Stimulated activated CD4-positive, alpha-beta T cell treated with anti-CD3 and anti-CD28 coated beads, Interleukin-1b, Interleukin-23, amount 100 ng/mL, for 24 hours (primary cell): ENCODE results near the gene TMPRSS6.
A peak's percentile ranks its signal among the peaks of the same experiment; 100 is the strongest.

Source experiments
- DNase-seq, 4 experiments: peaks; one replicate each; pipeline ENCODE4 v3.0.0-alpha.2; 2020; ENCODE audit warnings: low read depth in 4 of 4, low spot score in 1 of 4

The TMPRSS6 gene

GRCh38 chr22:37140686-37141323 lies 31.3 kb upstream of the TMPRSS6 start:
- no peak for DNase-seq

- no peak for DNase-seq
Observed at GRCh38 chr22:37139762-37140161, 30.2 kb upstream of the TMPRSS6 start.

- no peak for DNase-seq
Observed at GRCh38 chr22:37138849-37139561, 29.5 kb upstream of the TMPRSS6 start.

- DNase-seq = no peak
Observed at GRCh38 chr22:37137903-37138665, 28.6 kb upstream of the TMPRSS6 start.

- no peak for DNase-seq
Observed at GRCh38 chr22:37137131-37137530, 27.6 kb upstream of the TMPRSS6 start.

GRCh38 chr22:37135023-37135422 lies 25.5 kb upstream of the TMPRSS6 start:
- DNase-seq = no peak

GRCh38 chr22:37133304-37134018 lies 23.9 kb upstream of the TMPRSS6 start:
- no peak for DNase-seq

- DNase-seq = no peak
Observed at GRCh38 chr22:37132773-37133172, 23.3 kb upstream of the TMPRSS6 start.

- DNase-seq = no peak
Observed at GRCh38 chr22:37129866-37130441, 20.4 kb upstream of the TMPRSS6 start.

GRCh38 chr22:37128555-37129281 lies 19.2 kb upstream of the TMPRSS6 start:
- no peak for DNase-seq

- DNase-seq = no peak
Observed at GRCh38 chr22:37127350-37127878, 17.9 kb upstream of the TMPRSS6 start.

GRCh38 chr22:37126882-37127281 lies 17.4 kb upstream of the TMPRSS6 start:
- no peak for DNase-seq

GRCh38 chr22:37126383-37126782 lies 16.9 kb upstream of the TMPRSS6 start:
- DNase-seq = no peak

- DNase-seq = no peak
Observed at GRCh38 chr22:37123649-37124048, 14.1 kb upstream of the TMPRSS6 start.

- DNase-seq = no peak
Observed at GRCh38 chr22:37122598-37123180, 13.2 kb upstream of the TMPRSS6 start.

- DNase-seq = peak; percentile 70 to 92 (median 79)
Observed at GRCh38 chr22:37121887-37122591, 12.5 kb upstream of the TMPRSS6 start.

- no peak for DNase-seq
Observed at GRCh38 chr22:37120569-37121340, 11.2 kb upstream of the TMPRSS6 start.

GRCh38 chr22:37119872-37120271 lies 10.4 kb upstream of the TMPRSS6 start:
- DNase-seq = no peak
